Mucosa of rectum (tissue), 2 donors: ENCODE measurements around the gene RBM20.

Source experiments
- H3K27ac ChIP-seq, 2 donors: one replicate each; pipeline ENCODE4 v1.7.0; 2013; ENCODE audit warnings: inconsistent platforms in 2 of 2, low read depth in 2 of 2, low read length in 2 of 2
- H3K27me3 ChIP-seq, 2 donors: one replicate each; pipeline ENCODE4 v1.7.0; 2013; ENCODE audit warnings: low read length in 2 of 2; ENCODE audit not compliant: control insufficient read depth in 2 of 2, insufficient read depth in 2 of 2
- H3K36me3 ChIP-seq, 2 donors: one replicate each; pipeline ENCODE4 v1.7.0; 2013; ENCODE audit warnings: low read length in 2 of 2; ENCODE audit not compliant: control insufficient read depth in 2 of 2, insufficient read depth in 2 of 2
- H3K4me1 ChIP-seq, 2 donors: one replicate each; pipeline ENCODE4 v1.7.0; 2013; ENCODE audit warnings: low read length in 2 of 2, mild to moderate bottlenecking in 1 of 2; ENCODE audit not compliant: control insufficient read depth in 2 of 2, insufficient read depth in 2 of 2
- H3K4me3 ChIP-seq, 2 donors: one replicate each; pipeline ENCODE4 v1.7.0; 2013; ENCODE audit warnings: low read length in 2 of 2
- H3K9ac ChIP-seq, 2 donors: one replicate each; pipeline ENCODE4 v1.7.0; 2013; ENCODE audit warnings: low read length in 2 of 2, low read depth in 1 of 2, mild to moderate bottlenecking in 1 of 2
- H3K9me3 ChIP-seq, 2 donors: one replicate each; pipeline ENCODE4 v1.7.0; 2013; ENCODE audit warnings: low read length in 2 of 2; ENCODE audit not compliant: control insufficient read depth in 2 of 2
- donor health status: healthy.
- donor health status: Normal muscosa, but diverticular disease.

RBM20 gene

DNA sequence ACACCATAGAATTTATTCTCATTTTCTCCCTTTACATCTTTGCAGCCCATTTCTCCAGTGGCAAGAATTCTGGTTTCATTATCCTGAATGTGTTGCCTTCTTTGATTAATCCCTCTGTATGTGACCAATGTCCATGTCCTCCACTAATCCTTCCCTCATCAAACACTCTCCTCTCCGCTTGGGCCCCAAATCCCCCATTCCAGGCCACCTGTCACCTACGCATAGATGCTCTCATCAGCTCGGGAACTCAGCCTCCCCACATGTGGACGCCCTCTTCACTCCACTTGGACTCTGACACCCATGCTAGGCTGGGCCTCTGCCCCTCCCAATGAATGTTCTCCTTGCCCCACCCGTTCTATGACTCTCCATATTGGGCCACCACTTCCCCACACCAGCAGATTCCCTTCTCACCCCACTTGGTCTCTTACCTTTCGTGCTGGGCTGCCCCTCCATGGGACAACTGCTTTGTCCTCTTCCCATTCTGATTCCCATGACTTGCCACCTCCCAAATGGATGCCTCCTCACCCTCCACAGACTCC lies 18.7 kb upstream of the RBM20 start:
- Histone ChIP-seq H3K9me3 (no peaks in the 10 kb centered on the region), H3K4me3 (no peak overlapping the region), H3K27ac (no peak overlapping the region), H3K36me3 (no peaks in the 10 kb centered on the region), H3K4me1 (no peaks in the 10 kb centered on the region), H3K27me3 (no peaks in the 10 kb centered on the region), H3K9ac (no peak overlapping the region)

DNA sequence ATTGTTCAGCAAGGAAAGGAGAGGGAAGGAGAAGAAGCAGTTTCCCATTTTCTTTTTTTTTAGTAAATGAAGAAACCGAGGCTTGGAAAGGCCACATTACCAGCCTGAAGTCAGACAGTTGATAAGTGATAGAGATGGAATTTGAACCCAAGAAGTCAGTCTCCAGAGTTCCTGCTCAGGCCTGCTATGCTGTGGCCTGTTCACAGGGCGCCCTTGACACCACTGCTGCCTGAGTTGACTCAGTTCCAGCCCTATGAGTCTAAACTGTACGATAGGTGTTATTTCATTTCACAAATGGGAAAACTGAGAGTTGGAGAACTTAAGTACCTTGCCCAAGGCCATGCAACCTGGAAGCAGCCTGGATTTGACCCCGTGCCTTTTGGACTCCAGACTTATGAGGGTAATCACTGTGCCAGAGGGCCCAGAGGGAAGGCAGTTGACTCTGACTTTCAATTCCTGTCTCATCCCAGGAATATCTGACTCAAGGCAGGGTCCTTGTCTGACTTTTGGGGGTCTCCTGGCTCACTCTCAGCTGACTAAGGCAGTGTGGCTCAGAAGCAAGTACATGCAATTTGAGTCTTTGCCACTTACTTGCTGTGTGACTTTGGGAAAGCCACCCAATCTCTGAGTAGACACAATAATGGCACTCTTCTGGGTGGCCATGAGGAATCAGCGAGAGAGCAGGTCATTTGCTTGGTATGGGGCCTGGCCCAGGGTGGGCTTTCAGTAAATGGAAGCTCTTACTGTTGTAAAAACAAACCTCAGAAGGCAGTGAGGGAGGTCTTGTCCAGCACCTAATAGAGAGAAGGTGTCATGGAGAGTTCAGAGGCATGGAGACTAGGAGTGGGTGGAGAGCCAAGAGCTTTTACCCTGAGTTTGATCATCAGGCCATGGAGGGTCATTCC lies 17.9 kb upstream of the RBM20 start:
- H3K27ac ChIP-seq, result no peak overlapping the region
- no peaks in the 10 kb centered on the region for H3K36me3 ChIP-seq
- H3K9ac ChIP-seq, result no peak overlapping the region
- no peaks in the 10 kb centered on the region for H3K27me3 ChIP-seq
- H3K4me3 ChIP-seq, result no peak overlapping the region
- H3K9me3 ChIP-seq, result no peaks in the 10 kb centered on the region
- no peaks in the 10 kb centered on the region for H3K4me1 ChIP-seq

DNA sequence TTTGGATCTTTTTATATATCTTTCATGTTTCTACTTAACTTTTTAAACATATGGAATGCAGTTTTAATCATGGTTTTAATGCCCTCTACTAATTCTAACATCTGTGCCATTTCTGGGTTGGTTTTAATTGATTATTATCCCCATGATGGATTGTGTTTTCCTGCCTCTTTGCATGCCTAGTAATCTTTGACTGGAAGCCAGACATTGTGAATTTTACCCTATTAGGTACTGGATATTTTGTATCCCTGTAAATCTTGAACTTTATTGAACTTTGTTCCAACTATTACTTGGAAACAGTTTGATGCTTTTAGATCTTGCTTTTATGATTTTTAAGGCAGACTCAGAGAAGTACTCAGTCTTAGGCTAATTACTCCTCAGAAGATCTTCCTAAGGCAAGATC lies 16.0 kb upstream of the RBM20 start:
- Histone ChIP-seq H3K4me3 (no peak overlapping the region), H3K36me3 (no peaks in the 10 kb centered on the region), H3K9me3 (no peaks in the 10 kb centered on the region), H3K4me1 (no peaks in the 10 kb centered on the region), H3K9ac (no peak overlapping the region), H3K27ac (no peak overlapping the region), H3K27me3 (no peaks in the 10 kb centered on the region)

DNA sequence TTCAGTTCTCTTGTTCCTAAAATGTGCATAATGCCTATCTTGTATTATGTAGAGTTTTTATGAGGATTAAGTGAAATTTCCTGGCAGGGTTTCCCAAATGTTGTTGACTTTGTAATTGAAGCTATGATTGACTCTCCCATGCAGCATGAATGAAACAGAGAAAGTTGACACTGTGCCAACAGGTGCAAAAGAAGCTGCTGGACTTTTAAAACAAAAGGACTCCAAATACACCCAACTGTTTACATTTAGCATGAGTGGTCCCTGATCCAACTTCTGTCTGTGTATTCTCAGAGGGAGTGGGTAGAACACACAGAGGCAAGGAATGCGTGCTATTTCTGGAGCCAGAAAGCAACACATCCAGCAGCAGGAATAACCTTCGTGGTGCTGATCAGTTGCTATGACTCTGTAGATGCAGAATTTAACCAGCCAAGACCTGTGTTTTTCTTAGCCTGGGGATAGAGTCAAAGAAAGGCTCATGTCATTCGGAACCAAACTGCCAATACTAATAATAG lies 14.4 kb upstream of the RBM20 start:
- Histone ChIP-seq H3K9ac (no peak overlapping the region), H3K9me3 (no peaks in the 10 kb centered on the region), H3K4me1 (peaks cover 0 to 3% of the 10 kb centered on the region in 2 donors), H3K36me3 (no peaks in the 10 kb centered on the region), H3K27ac (no peak overlapping the region), H3K4me3 (no peak overlapping the region), H3K27me3 (no peaks in the 10 kb centered on the region)

DNA sequence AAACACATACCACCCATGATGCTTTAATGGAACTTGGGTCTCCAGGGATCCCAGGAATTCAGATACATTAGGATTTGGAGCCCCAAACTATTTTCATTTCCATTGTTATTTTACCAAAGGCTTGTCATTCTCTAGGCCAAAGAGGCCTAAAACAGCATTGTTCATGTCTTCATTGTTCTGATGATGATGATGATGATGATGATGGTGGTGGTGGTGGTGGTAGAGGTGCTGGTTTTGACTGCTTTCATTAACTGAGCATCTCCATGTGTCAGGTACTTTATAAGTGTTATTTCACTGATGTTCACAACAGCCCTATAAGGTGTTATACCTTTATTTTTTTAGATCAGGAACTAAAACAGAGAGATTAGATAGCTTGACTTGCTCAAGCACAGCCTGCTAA lies 12.2 kb upstream of the RBM20 start:
- Histone ChIP-seq H3K27ac (no peak overlapping the region), H3K9me3 (no peaks in the 10 kb centered on the region), H3K4me1 (peaks cover 0 to 3% of the 10 kb centered on the region in 2 donors), H3K4me3 (no peak overlapping the region), H3K27me3 (no peaks in the 10 kb centered on the region), H3K9ac (no peak overlapping the region), H3K36me3 (no peaks in the 10 kb centered on the region)

DNA sequence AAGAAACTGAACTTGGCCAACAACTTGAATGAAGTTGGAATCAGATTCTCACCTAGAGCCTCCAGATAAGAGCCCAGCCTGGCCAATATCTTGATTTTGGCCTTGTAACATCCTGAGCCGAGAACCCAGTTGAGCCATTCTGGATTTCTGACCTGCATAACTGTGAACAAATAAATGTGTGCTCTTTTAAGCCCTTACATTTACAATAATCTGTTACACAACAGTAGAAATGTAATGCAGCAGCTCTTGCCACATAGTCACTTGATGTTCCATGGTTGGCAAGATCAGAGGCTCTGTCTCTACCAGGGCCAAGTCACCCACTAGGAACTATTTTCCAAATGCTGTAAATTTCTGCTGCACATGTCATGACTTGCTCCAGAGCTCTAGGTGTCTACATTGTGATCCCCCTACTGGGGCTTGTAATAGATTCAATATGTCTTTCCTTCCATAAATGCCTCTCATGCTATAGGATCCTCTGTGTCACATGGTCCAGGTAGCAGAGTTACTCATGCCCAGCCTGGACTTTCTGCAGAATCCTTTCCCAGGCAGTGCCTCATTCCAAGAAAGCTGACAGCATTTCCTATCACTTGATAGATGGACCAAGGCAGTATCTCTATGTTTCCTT lies 11.4 kb upstream of the RBM20 start:
- Histone ChIP-seq H3K27me3 (peaks cover 0 to 2% of the 10 kb centered on the region in 2 donors), H3K9ac (no peak overlapping the region), H3K27ac (no peak overlapping the region), H3K36me3 (no peaks in the 10 kb centered on the region), H3K9me3 (no peaks in the 10 kb centered on the region), H3K4me3 (no peak overlapping the region), H3K4me1 (peaks cover 0 to 3% of the 10 kb centered on the region in 2 donors)

DNA sequence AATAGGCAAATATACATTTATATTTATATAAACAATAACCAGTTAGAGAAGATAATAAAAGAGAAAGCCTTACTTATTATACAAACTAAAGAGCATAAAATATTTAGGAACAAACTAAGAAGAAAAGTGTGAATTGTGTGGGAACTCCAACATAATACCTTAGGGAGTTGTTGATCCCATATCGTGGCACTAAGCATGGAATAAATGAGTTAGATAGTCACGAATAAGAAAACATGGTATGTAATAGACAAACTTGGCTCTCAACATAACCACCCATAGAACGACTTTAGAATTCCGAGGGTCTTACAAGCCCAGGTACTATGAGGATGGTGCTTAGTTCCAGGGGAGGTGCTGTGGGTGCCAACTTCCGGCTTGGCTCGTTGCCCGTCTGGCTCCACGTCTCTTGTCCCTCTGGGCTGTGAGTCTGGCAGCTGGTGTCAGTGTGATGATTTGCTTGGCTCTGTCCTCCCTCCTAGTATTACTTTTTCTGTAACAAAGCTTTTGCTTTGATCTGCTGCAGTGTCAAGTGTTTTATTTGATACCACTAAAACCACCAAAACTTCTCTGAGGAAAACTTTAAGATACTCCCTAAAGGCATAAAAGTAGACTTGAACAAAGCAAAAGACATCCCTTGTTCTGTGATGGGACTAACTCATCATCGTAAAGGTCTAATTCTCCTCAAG lies 9.5 kb upstream of the RBM20 start:
- Histone ChIP-seq H3K27me3 (peaks cover 0 to 3% of the 10 kb centered on the region in 2 donors), H3K9ac (no peak overlapping the region)

DNA sequence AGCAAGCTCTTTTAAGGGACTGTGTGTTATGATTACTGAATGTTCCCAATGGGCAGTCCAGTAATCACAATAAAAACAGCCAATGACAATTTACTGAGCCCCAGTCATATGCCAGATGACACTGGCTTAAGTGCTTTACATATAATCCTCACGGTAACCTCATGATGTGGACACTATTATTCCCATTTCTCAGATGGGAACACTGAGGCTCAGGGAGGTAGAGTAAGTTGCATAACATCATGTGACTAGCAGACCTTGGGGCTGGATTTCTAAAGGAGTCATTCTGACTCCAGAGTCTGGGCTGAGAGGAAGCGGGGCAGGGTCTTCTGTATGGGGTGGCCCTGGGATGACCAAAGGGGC lies 7.6 kb upstream of the RBM20 start:
- no peaks in the 10 kb centered on the region for H3K36me3 ChIP-seq
- peaks cover 0 to 3% of the 10 kb centered on the region in 2 donors for H3K4me1 ChIP-seq
- no peaks in the 10 kb centered on the region for H3K9me3 ChIP-seq
- H3K9ac ChIP-seq, result no peak overlapping the region
- H3K27me3 ChIP-seq, result peaks cover 5 to 8% of the 10 kb centered on the region in 2 donors
- H3K27ac ChIP-seq, result no peak overlapping the region
- H3K4me3 ChIP-seq, result no peak overlapping the region

More for the DNA sequence above, 9.5 kb upstream of the RBM20 start:
- no peak overlapping the region for H3K4me3 ChIP-seq
- H3K36me3 ChIP-seq, result no peaks in the 10 kb centered on the region
- H3K27ac ChIP-seq, result no peak overlapping the region
- no peaks in the 10 kb centered on the region for H3K9me3 ChIP-seq
- H3K4me1 ChIP-seq, result peaks cover 0 to 3% of the 10 kb centered on the region in 2 donors

DNA sequence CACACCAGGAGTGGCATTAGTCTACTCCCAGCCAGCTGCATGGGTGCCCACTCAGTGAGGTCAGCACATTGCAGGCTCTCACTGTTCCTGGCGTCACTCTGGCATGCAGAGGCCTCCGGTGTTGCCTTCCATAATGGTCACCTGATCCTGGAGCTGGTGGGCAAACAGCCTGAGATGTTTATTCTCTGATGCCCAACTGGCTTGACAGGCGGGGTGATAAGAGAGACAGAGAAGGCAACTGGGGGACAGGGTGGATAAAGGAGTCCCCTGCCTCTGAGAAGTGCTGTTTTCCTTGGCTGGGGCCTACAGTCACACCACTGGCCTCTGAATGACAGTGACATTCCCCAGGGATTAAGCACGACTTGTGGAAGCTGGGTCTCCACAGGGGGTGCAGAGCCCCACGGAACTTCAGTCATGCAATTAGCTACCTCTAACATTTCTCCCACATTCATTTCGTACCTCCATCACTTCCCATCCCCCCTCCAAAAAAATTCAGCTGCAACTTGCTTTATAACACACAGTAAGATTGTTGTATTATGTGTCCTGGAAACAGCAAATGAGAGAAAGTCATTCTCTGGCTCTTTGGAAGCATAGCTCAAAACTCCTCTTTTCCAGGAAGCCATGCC lies 7.1 kb upstream of the RBM20 start:
- H3K27ac ChIP-seq, result no peak overlapping the region
- H3K27me3 ChIP-seq, result peaks cover 9 to 11% of the 10 kb centered on the region in 2 donors
- no peak overlapping the region for H3K4me3 ChIP-seq

More for the DNA sequence above, 7.1 kb upstream of the RBM20 start:
- Histone ChIP-seq H3K9me3 (no peaks in the 10 kb centered on the region), H3K4me1 (peaks cover 0 to 3% of the 10 kb centered on the region in 2 donors), H3K9ac (no peak overlapping the region), H3K36me3 (no peaks in the 10 kb centered on the region)
